HG02798 (cell line): Measurements from ENCODE around the gene RIC1.
"Not testable (repeated sequence)": the region's sequence is repeated elsewhere in the genome, so short reads cannot be mapped to it uniquely, and the experiment has no call there.

ENCODE experiments used
- ATAC-seq: cut with Tn5 transposase; IDR thresholded peaks from one replicate; pipeline ENCODE4 v1.9.1; 2021; ENCODE audit warnings: mild to moderate bottlenecking; ENCODE audit not compliant: unreplicated experiment, poor library complexity

RIC1 gene

GRCh38 chr9:5720151-5720550 lies 91.2 kb downstream of the RIC1 start:
- ATAC-seq, result no peak

- no peak for ATAC-seq
Measured at GRCh38 chr9:5721279-5722087, 92.6 kb downstream of the RIC1 start.

DNA sequence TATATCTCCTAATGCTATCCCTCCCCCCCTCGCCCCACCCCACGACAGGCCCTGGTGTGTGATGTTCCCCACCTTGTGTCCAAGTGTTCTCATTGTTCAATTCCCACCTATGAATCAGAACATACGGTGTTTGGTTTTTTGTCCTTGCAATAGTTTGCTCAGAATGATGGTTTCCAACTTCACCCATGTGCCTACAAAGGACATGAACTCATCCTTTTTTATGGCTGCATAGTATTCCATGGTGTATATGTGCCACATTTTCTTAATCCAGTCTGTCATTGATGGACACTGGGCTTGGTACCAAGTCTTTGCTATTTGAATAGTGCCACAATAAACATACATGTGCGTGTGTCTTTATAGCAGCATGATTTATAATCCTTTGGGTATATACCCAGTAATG lies 93.8 kb downstream of the RIC1 start:
- ATAC-seq, result not testable (repeated sequence)

DNA sequence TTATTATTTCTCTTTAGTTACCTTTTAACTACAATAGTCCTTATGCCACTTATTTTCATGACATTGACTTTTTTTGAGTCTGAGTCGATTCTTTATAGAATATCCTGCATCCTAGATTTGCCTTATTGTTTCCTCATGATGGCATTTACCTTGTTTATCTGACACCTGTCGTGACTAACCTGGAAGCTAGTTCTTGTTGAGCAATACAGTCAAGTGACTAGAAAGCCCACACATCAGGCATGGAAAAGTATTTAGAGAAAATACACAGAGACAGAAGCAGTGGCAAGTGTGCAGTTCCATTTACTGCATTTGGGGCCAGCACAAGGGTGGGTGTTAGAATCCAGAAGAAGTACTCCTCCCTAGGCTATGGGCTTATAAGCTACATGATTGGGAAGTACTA lies 106.2 kb downstream of the RIC1 start:
- no peak for ATAC-seq

DNA sequence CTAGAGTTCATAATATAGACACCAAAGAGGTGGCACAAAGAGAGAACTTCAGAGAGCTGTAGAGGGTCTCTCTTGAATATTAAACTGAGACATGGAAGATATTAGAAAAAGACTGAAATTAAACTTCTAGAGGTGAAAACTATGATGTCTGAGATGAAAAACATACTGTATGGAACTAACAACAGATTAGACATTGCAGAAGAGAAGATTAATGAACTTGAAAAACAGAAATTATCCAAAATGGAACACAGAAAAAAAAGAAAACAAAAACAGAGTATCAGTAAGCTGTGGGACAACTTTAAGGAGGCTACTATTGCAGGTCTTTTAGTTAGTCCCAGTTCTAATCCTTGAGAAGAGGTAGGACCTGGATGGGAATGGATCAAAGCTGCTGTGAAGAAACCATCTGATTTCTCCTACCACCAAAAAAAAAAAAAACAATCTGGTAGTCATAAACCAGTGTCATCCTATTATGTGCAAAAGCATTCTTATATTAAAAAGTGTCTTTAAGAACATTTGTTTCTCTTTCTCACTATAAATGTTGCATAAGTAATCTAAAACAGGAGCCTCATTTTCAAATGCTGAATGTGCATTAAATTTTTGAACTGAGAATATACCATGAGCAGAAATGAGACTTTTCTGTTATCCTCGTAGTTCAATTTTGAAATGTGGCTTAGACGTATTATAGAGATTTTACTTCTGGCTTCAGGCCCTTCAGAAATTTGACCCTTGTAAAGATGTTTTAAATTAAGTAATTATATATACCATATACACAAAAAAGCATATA lies 107.8 kb downstream of the RIC1 start:
- no peak for ATAC-seq

- ATAC-seq, result no peak
Measured at GRCh38 chr9:5743109-5743508, 114.2 kb downstream of the RIC1 start.

DNA sequence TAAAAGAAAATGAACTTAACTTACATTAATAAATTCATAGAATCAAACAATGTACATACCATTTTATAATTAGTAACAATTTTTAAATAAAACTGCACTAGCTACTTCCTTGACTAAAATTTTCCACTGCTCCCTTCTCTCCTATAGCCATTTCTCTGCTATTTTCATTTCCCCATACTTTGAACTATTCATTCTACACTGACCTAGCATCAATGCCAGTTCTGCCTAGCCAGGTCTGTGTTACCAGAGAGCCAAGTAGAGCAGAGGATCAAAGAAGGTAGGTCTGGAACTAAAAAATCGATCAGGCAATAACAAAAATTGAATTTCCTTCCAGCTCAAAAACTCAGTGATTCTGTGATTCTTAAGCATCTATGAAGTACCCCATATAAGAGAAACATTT lies 119.5 kb downstream of the RIC1 start:
- ATAC-seq, result no peak

- no peak for ATAC-seq
Measured at GRCh38 chr9:5749306-5749705, 120.4 kb downstream of the RIC1 start.

GRCh38 chr9:5750569-5750968 lies 121.7 kb downstream of the RIC1 start:
- no peak for ATAC-seq

DNA sequence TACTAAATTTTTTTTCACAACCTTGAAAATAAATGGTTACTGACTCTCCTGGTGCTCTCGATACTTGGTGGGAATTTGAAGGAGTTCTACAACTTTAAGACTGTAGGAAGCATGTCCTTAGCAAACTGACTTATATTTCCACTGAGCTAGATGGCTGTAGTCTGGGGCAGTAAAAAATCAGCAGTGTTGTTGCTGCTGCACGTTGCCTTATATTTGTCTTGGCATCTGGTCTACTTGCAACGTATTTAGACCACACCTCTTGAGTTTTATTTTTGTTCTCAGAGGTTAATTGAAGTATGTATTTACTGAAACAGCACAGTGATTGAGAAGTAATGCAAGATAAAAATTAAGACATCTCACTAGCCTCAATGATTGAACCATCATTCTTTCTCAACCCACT lies 127.7 kb downstream of the RIC1 start:
- ATAC-seq, result no peak

DNA sequence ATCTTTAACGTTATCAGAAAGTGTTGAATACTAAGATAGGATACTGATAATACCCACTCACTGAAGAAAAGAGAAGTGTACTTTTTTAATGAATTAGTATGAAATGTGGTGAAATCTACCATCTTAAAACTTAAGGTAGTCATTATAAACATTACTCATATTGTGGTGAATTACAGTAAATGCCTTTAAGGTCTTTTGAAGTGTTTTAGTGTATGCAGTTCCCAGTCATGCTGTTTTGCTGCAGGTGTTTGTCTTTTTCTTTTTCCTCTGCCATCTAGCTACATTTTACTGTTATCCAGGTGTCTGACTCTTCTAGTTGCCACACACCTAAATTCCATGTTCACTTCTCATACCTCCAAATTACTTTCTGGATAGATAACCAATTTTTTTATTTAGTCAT lies 131.4 kb downstream of the RIC1 start:
- ATAC-seq, result no peak

DNA sequence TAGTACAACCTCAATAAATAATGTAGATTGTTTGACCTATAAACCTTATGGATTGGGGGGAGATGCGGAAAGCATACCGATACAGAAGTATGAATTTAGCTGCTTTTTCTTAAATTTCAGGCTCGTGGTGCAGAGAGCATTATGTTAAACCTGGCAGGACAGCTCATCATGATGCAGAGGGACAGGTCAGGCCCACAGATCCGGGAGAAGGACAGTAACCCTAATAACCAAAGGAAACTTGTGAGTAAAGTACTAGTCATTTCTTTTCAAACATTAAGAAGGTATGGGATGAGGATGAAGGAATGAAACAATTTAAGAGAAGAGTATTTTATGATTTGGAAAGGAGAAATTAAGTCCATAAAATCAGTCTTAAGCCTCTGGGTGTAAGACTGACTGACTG lies 133.5 kb downstream of the RIC1 start:
- no peak for ATAC-seq

- ATAC-seq, result peak; percentile 85
Measured at GRCh38 chr9:5764130-5764868, 135.4 kb downstream of the RIC1 start.

DNA sequence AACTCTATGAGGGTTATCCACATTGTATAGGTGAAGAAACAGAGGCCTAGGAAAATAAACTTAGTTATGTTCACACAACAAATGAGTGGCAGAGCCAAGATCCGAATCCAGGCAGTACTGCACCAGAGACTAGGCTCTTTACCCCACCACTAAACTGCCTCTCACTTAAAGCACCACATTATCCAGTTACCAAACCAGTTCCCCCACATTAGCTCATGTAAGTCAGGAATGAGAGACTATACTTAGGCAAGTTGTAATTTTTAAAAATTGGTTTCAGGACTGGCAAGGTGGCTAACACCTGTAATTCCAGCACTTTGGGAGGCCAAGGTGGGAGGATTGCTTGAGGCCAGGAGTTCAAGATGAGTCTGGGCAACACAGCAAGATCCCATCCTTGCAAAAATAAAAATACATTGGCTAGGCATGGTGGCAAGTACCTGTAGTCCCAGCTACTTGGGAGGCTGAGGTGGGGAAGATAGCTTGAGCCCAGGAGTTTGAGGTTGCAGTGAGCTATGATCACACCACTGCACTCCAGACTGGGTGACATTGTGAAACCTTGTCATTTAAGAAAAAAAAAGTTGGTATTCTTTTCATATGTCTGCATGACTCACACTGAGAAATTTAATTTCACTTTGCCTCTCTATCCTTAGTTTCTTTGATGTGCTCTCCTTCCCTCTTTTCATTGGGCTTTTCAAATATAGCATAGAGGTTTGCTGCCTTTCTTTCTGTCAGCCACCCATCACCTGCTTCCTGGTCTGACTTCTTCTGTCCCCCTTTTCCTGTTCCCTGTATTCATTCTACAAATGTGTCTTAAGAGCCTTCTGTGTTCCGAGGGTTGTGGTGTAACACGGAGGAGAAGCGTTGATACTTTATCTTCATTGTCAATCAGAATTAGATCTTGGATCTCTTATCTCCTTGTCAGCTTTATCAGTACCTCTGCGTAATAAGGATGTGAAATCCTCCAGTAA lies 139.3 kb downstream of the RIC1 start:
- ATAC-seq, result peak; percentile 76

DNA sequence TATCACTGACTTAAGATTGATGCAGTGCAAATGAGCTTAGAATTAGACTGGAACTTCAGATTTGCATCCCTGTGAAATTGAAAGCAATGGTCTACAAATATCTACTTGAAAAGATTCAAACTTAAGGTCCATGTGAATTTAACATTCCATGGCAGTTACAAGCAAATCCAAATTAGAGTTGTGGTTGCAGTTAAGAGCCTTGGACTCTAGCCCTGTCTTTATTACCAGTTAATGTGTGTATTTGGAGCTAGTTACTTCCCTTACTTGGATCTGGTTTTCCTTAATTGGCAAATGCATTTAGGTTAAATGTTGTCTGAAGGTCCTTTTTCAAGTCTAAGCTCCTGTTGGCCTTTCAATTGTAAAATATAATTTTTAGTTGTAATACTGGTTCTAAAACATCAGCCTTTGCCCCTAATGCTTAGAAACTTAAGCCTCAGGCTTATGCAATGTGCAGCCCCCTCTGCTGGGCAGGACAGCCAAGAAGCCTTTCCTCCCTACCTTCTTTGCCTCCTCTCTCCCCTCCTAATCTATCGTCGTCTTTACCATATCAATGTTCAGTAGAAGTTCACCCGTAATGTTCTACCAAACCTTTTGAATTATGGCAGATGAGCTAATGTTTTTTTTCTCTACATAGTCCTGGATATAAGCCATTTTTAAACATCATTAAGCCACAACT lies 144.6 kb downstream of the RIC1 start:
- no peak for ATAC-seq

GRCh38 chr9:5778805-5779204 lies 149.9 kb downstream of the RIC1 start:
- no peak for ATAC-seq

GRCh38 chr9:5779705-5780218 lies 150.9 kb downstream of the RIC1 start:
- ATAC-seq, result not testable (repeated sequence)

DNA sequence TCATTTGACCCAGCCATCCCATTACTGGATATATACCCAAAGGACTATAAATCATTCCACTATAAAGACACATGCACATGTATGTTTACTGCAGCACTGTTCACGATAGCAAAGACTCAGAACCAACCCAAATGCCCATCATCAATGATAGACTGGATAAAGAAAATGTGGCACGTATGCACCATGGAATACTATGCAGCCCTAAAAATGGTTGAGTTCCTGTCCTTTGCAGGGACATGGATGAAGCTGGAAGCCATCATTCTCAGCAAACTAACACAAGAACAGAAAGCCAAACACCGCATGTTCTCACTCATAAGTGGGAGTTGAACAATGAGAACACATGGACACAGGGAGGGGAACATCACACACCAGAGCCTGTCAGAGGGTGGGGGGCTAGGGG lies 154.5 kb downstream of the RIC1 start:
- not testable (repeated sequence) for ATAC-seq

DNA sequence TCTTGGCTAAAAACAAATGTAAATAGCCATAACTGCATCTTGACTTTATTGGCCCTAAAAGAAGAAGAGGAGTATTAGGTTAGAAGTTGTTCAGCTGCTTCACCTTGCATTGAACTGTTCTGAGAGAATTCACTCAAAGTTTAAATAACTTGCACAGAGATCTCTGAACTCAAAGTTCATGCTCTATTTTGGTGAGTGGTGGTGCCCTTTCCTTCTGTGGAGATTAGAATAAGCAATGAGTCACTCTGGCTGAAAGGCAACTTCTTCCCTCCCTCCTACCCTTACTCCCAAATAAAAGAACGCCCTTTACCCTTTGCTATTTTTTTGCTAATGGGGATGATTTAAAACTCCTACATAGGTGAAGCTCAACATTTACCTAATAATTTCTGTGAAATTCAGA lies 155.1 kb downstream of the RIC1 start:
- ATAC-seq, result no peak
